IgD-negative memory B cell (primary cell): ENCODE data around the gene POLA1. TPM values are rescaled to one million over a fixed set of nuclear protein-coding genes. Genes with fewer than 3 reads are reported as not detected.
"Not testable (repeated sequence)": the region's sequence is repeated elsewhere in the genome, so short reads cannot be mapped to it uniquely, and the experiment has no call there.

Experiments
- H3K27ac Mint-ChIP-seq, 3 donors: one replicate each; pipeline ENCODE4 v1.8.0; 2020 to 2022; ENCODE audit warnings: mild to moderate bottlenecking in 3 of 3, mixed read lengths in 3 of 3, moderate library complexity in 1 of 3
- H3K27me3 Mint-ChIP-seq: one replicate; pipeline ENCODE4 v1.8.0; 2021; ENCODE audit warnings: mixed read lengths
- H3K36me3 Mint-ChIP-seq: one replicate; pipeline ENCODE4 v1.8.0; 2020; ENCODE audit warnings: mild to moderate bottlenecking, mixed read lengths
- H3K4me1 Mint-ChIP-seq, 3 donors: one replicate each; pipeline ENCODE4 v1.8.0; 2020 to 2022; ENCODE audit warnings: mixed read lengths in 3 of 3, mild to moderate bottlenecking in 1 of 3
- H3K4me3 Mint-ChIP-seq, 4 donors: one replicate each; pipeline ENCODE4 v1.8.0; 2020 to 2022; ENCODE audit warnings: mild to moderate bottlenecking in 4 of 4, mixed read lengths in 4 of 4, moderate library complexity in 3 of 4
- H3K9me3 Mint-ChIP-seq, 3 donors: one replicate each; pipeline ENCODE4 v1.8.0; 2020 to 2021; ENCODE audit warnings: mixed read lengths in 3 of 3, mild to moderate bottlenecking in 1 of 3
- polyA plus RNA-seq: library from polyadenylated mRNA; unstranded; fragments of 300-500 nt; fragmentation: Illumina TruSeq; gene quantifications from one replicate; pipeline ENCODE4 v1.2.3, GENCODE V29; 2021

POLA1 gene
- polyA plus RNA-seq, 1 donor from 2014 or later = 4.3 TPM

- H3K4me1 Mint-ChIP-seq, H3K4me3 Mint-ChIP-seq, H3K9me3 Mint-ChIP-seq, H3K27me3 Mint-ChIP-seq, H3K36me3 Mint-ChIP-seq, H3K27ac Mint-ChIP-seq: not testable (repeated sequence)
Observed at GRCh38 chrX:24819807-24820206, 126.1 kb downstream of the POLA1 start.

- H3K4me3 Mint-ChIP-seq = no peak overlapping the region
- no peaks in the 10 kb centered on the region for H3K9me3 Mint-ChIP-seq
- H3K4me1 Mint-ChIP-seq = peaks cover 0 to 2% (median 0%) of the 10 kb centered on the region in 3 donors
- H3K36me3 Mint-ChIP-seq = no peaks in the 10 kb centered on the region
- H3K27ac Mint-ChIP-seq = no peak overlapping the region
- no peaks in the 10 kb centered on the region for H3K27me3 Mint-ChIP-seq
Observed at GRCh38 chrX:24828147-24828546, 134.4 kb downstream of the POLA1 start.

GRCh38 chrX:24828600-24828999 lies 134.9 kb downstream of the POLA1 start:
- no peaks in the 10 kb centered on the region for H3K27me3 Mint-ChIP-seq
- peak overlapping the region in 1 of 3 donors; percentile 3 for H3K27ac Mint-ChIP-seq
- H3K9me3 Mint-ChIP-seq = no peaks in the 10 kb centered on the region
- no peaks in the 10 kb centered on the region for H3K36me3 Mint-ChIP-seq
- H3K4me1 Mint-ChIP-seq = peaks cover 0 to 2% (median 0%) of the 10 kb centered on the region in 3 donors
- H3K4me3 Mint-ChIP-seq = no peak overlapping the region

- Mint-ChIP-seq H3K9me3 (no peaks in the 10 kb centered on the region), H3K27me3 (no peaks in the 10 kb centered on the region)
Observed at GRCh38 chrX:24833695-24834094, 140.0 kb downstream of the POLA1 start.

GRCh38 chrX:24837966-24838365 lies 144.2 kb downstream of the POLA1 start:
- Mint-ChIP-seq H3K4me1 (peaks cover 0 to 4% (median 0%) of the 10 kb centered on the region in 3 donors), H3K9me3 (no peaks in the 10 kb centered on the region), H3K4me3 (no peak overlapping the region), H3K27ac (no peak overlapping the region), H3K27me3 (no peaks in the 10 kb centered on the region), H3K36me3 (peaks cover 2% of the 10 kb centered on the region)

More at GRCh38 chrX:24833695-24834094, 140.0 kb downstream of the POLA1 start:
- H3K4me3 Mint-ChIP-seq = no peak overlapping the region
- H3K36me3 Mint-ChIP-seq = peaks cover 2% of the 10 kb centered on the region
- H3K4me1 Mint-ChIP-seq = no peaks in the 10 kb centered on the region
- no peak overlapping the region for H3K27ac Mint-ChIP-seq

- H3K27me3 Mint-ChIP-seq = no peaks in the 10 kb centered on the region
- peaks cover 2% of the 10 kb centered on the region for H3K36me3 Mint-ChIP-seq
- no peak overlapping the region for H3K4me3 Mint-ChIP-seq
- no peaks in the 10 kb centered on the region for H3K9me3 Mint-ChIP-seq
- H3K4me1 Mint-ChIP-seq = peaks cover 0 to 4% (median 0%) of the 10 kb centered on the region in 3 donors
- H3K27ac Mint-ChIP-seq = no peak overlapping the region
Observed at GRCh38 chrX:24838629-24839028, 144.9 kb downstream of the POLA1 start.

- Mint-ChIP-seq H3K27me3 (no peaks in the 10 kb centered on the region), H3K36me3 (peaks cover 2% of the 10 kb centered on the region), H3K9me3 (no peaks in the 10 kb centered on the region), H3K4me1 (peaks cover 0 to 4% (median 0%) of the 10 kb centered on the region in 3 donors), H3K4me3 (no peak overlapping the region), H3K27ac (no peak overlapping the region)
Observed at GRCh38 chrX:24839331-24839730, 145.6 kb downstream of the POLA1 start.

GRCh38 chrX:24842486-24842885 lies 148.8 kb downstream of the POLA1 start:
- Mint-ChIP-seq H3K27me3 (no peaks in the 10 kb centered on the region), H3K4me3 (no peak overlapping the region), H3K36me3 (no peaks in the 10 kb centered on the region), H3K9me3 (no peaks in the 10 kb centered on the region), H3K27ac (no peak overlapping the region), H3K4me1 (peaks cover 0 to 4% (median 0%) of the 10 kb centered on the region in 3 donors)

- Mint-ChIP-seq H3K27ac (no peak overlapping the region), H3K27me3 (no peaks in the 10 kb centered on the region), H3K9me3 (peaks cover 0 to 2% (median 0%) of the 10 kb centered on the region in 3 donors), H3K36me3 (peaks cover under 1% of the 10 kb centered on the region), H3K4me1 (no peaks in the 10 kb centered on the region), H3K4me3 (no peak overlapping the region)
Observed at GRCh38 chrX:24846550-24847150, 152.9 kb downstream of the POLA1 start.

- peaks cover 0 to 3% (median 0%) of the 10 kb centered on the region in 3 donors for H3K9me3 Mint-ChIP-seq
- H3K4me3 Mint-ChIP-seq = no peak overlapping the region
- no peaks in the 10 kb centered on the region for H3K4me1 Mint-ChIP-seq
- peaks cover 6% of the 10 kb centered on the region for H3K36me3 Mint-ChIP-seq
- no peak overlapping the region for H3K27ac Mint-ChIP-seq
- H3K27me3 Mint-ChIP-seq = no peaks in the 10 kb centered on the region
Observed at GRCh38 chrX:24851289-24851688, 157.6 kb downstream of the POLA1 start.

GRCh38 chrX:24851780-24852179 lies 158.1 kb downstream of the POLA1 start:
- H3K4me3 Mint-ChIP-seq = no peak overlapping the region
- H3K27ac Mint-ChIP-seq = no peak overlapping the region
- H3K36me3 Mint-ChIP-seq = peaks cover 6% of the 10 kb centered on the region
- no peaks in the 10 kb centered on the region for H3K27me3 Mint-ChIP-seq
- no peaks in the 10 kb centered on the region for H3K4me1 Mint-ChIP-seq
- H3K9me3 Mint-ChIP-seq = peaks cover 0 to 3% (median 0%) of the 10 kb centered on the region in 3 donors

- Mint-ChIP-seq H3K36me3 (peaks cover 3% of the 10 kb centered on the region), H3K4me1 (no peaks in the 10 kb centered on the region), H3K27ac (no peak overlapping the region), H3K9me3 (peaks cover 0 to 3% (median 0%) of the 10 kb centered on the region in 3 donors), H3K4me3 (no peak overlapping the region), H3K27me3 (no peaks in the 10 kb centered on the region)
Observed at GRCh38 chrX:24858004-24858746, 164.5 kb downstream of the POLA1 start.

GRCh38 chrX:24859211-24859841 lies 165.6 kb downstream of the POLA1 start:
- H3K36me3 Mint-ChIP-seq = peaks cover 3% of the 10 kb centered on the region
- no peak overlapping the region for H3K4me3 Mint-ChIP-seq
- H3K4me1 Mint-ChIP-seq = no peaks in the 10 kb centered on the region
- H3K27me3 Mint-ChIP-seq = no peaks in the 10 kb centered on the region
- no peak overlapping the region for H3K27ac Mint-ChIP-seq
- peaks cover 0 to 3% (median 0%) of the 10 kb centered on the region in 3 donors for H3K9me3 Mint-ChIP-seq

GRCh38 chrX:24860140-24860539 lies 166.4 kb downstream of the POLA1 start:
- no peaks in the 10 kb centered on the region for H3K4me1 Mint-ChIP-seq
- no peak overlapping the region for H3K27ac Mint-ChIP-seq
- H3K36me3 Mint-ChIP-seq = no peaks in the 10 kb centered on the region
- no peaks in the 10 kb centered on the region for H3K27me3 Mint-ChIP-seq
- H3K4me3 Mint-ChIP-seq = no peak overlapping the region
- peaks cover 0 to 3% (median 0%) of the 10 kb centered on the region in 3 donors for H3K9me3 Mint-ChIP-seq

GRCh38 chrX:24862343-24862742 lies 168.6 kb downstream of the POLA1 start:
- Mint-ChIP-seq H3K4me3 (no peak overlapping the region), H3K27me3 (no peaks in the 10 kb centered on the region), H3K4me1 (no peaks in the 10 kb centered on the region), H3K36me3 (no peaks in the 10 kb centered on the region), H3K27ac (no peak overlapping the region), H3K9me3 (peaks cover 0 to 3% (median 0%) of the 10 kb centered on the region in 3 donors)
